ENCODE measurements around the gene CCDC69.
"Not testable (repeated sequence)": the region's sequence is repeated elsewhere in the genome, so short reads cannot be mapped to it uniquely, and the experiment has no call there.

CCDC69 gene

GRCh38 chr5:151192626-151193025 lies 31.3 kb downstream of the CCDC69 start:
- no peak for DNase-seq (ENCODE audit: low read depth in 2 of 2)

DNA sequence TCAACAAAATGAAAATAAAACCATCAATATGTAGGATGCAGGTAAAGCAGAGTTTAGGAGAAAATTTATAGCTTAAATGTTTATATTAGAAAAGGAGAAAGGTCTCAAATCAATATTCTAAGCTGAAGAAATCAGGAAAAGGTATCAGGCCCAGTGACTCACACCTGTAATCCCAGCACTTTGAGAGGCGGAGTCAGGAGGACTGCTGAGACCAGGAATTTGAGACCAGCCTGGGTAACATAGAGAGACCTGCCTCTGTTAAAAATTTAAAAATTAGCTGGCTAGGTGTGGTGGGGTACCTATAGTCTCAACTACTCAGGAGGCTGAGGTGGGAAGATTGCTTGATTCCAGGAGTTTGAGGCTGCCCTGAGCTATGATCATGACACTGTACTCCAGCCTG lies 32.2 kb downstream of the CCDC69 start:
- DNase-seq (ENCODE audit: low read depth in 2 of 2): no peak

GRCh38 chr5:151189151-151189550 lies 34.7 kb downstream of the CCDC69 start:
- no peak for DNase-seq (ENCODE audit: low read depth in 2 of 2)

DNA sequence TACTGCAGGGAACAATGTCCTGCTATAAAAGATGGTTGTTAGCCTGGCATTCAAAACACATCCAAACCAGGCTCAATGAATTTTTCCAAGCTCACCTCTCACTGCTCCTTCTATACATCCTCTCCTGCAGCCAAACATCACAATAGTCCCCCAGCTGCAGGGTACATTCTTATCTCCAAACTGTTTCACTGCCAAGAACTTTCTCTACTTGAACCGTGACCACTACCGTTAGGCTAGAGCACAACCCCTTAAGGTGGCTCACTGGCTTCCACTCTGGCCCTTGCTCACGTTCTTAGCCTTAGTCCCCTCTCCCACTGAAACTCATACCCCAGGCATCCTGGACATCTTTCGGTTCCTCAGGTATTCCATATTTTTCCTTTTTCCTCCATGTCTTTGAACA lies 37.4 kb downstream of the CCDC69 start:
- DNase-seq (ENCODE audit: low read depth in 2 of 2): no peak

DNA sequence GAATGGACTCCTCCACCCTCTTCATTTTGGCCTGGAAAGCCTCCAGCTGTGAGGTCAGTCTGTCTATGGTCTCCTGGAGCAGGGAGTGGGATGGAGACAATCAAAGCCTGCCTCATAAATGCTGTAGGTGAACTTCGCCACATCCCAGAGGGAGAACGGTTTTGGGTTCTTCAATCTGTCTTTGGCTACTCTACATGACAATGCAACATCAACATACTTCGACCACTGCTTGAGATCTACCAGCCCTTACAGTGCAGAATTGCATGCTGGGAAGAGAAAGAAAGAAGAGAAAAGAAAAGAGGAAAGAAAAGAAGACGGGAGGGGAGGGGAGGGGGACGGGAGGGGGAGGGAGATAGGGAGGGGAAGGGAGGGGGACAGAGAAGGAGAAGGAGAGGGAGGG lies 37.8 kb downstream of the CCDC69 start:
- no peak for DNase-seq (ENCODE audit: low read depth in 2 of 2)

DNA sequence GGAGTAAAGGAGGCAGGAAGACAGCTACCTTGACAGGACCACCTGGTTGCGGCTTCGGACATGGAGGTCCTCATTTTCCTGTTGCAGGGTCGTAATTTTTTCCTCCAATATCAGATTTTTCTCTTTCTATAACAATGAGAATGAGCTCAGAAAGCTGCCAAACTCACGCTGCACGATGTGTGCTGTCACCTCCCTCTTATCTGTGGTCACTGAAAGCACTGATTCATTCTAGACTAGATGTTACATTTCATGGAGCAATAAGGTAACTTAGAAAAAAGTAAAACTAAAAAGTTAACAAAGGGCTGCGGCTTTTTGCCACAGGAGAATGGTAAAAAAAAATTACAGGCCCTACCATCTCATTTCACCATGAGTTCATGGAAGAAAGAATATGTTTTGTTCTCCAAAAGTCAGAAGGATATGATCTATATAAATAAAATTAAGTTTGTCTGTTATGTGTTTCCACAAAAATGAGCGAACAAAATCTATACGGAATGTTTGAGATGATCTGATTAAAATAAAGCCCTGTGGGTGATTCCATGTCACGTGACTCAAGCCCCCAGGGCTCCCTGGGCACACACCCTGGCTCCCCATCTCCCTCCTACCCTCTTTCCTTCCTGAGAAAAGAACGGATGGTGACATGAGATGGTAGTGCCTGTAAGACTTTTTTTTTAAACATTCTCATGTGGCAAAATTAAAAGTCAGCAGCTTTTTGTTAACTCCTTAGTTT lies 39.4 kb downstream of the CCDC69 start:
- DNase-seq (ENCODE audit: low read depth in 2 of 2): no peak

DNA sequence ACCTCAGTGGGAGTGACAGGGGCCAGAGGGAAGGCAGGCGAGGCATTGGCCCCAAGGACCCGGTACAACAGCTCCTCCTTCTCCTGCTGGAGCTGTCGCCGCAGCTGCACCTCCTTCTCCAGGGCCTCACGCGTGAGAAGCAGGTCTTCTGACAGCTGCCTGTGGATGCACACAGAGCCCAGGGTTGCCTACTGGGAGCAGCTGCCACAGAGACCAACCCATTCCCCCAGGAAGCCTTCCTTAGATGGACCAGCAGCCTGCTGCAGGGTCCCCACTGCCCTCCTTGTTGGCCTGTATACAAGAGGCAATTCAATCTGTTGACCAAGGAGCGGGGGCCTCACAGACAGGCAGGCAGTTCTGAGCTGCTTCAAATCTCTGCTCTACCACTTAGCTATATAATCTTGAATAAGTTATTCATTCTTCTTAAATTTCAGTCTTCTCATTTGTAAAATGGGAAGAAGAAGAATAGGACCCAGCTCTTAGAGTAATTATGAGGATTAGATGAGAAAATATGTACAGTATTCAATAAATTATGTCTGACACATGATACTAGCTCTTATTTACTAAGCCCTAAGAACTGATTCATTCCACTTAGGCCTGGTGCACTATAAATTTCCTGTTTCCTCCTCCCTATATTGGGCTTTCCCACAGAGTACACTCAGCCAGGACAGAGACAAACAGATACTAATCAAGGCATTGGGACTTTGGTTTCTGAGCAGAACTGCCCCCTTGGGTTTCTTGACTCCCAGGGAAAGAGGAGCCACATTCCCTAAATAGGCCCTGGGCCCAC lies 40.2 kb downstream of the CCDC69 start:
- no peak for DNase-seq (ENCODE audit: low read depth in 2 of 2)

DNA sequence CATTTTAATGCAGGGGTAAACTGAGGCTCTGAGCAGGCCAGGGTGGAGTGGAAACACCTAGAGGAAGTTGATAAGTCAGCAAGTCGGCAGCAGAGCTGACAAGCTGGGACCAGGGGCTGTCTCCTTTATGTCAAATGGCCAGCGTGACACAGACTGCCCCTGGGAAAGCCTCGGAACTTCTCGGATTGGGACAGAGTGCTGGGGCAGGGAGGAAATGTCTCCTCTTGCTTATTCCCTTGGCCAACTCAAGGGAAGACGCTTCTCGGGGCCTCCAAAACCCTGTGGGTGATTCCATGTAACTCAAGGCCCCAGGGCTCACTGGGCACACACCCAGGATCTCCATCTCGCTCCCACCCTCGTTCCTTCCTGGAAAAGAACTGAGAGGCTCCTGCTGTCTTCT lies 40.9 kb downstream of the CCDC69 start:
- no peak for DNase-seq (ENCODE audit: low read depth in 2 of 2)

DNA sequence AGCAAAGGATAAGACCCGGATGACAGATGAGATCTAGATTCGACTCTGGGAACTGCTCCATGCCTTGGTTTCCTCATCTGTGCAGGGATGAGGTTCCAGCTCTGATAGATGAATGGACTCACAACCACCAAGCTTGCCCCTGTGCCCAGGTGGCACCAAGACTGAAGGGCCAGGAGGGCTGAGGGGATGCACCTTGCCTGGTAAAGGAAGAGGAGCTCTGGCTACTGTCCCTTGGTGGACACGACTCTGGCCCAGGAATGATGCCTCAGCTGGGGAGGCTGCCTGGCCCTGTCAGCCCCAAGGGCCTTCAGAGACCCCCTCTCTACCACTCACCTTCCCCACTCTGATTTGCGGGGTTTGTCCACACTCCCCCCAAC lies 41.4 kb downstream of the CCDC69 start:
- DNase-seq (ENCODE audit: low read depth in 2 of 2): no peak

DNA sequence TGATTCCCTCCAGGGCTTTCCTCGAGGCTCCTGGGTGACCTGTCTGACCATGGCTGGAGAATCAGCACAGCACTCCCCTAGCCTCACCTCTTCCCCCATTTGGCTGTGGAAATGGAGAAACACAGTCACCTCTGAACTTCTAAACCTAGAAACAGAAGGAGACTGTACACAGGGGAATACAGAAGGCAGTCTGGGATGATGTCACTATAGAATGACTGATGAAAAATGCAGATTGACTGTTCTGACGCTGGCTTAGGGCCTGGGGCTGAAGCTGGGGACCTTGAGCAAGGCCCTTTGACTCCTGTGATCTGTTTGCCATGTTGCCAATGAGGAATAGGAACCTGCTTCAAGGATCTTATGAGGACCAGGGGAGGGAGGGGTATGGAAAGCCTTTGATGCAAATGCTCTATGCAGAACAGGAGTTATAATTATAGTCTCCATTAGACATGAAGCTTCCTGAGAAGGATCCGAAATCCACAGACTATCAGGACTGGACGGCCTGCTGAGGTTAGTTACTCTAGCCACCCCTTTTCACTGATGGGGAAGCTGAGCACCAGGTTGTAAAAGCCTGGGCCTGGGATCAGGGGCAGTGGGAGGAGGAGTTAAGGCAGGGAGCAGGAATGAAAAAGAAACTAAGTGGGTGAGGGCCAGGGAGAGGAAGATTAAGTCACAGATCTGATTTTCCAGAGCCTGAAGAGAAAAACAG lies 41.9 kb downstream of the CCDC69 start:
- DNase-seq (ENCODE audit: low read depth in 2 of 2): no peak

DNA sequence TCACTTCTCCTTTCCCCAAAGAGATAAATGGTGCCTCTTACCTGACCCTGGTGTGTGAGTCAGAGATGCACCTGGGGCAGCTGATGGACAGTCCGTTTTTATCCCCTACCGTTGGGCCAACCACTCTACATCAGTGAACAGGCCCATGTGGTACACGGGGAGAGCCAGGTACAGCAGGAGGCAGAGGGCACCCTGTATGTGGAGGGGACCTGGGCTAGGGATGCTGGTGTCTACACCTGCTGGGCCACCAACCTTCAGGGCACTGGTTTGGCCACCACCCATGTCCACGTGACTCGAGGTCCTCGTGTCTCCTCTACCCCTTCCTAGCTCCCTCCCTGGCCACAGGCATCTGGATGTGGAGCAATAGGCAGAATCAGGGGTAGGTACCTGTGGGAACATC lies 43.6 kb downstream of the CCDC69 start:
- DNase-seq (ENCODE audit: low read depth in 2 of 2): no peak

DNA sequence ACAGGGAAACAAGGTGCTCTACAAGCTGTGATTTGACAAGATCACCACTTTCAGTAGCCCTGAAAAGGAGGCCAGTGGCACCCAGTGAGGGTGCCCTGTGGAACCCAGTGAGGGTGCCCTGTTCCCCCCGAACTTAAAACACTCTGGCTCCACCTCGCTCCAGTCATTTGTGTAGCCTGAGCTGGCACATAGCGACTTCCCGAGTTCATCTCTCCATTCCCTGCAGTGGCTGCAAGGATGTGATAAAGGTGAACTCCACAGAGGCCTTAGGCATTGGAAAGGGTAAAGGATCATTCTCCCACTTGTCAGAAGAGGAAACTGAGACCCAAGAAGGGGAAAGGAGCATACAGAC lies 44.4 kb downstream of the CCDC69 start:
- DNase-seq (ENCODE audit: low read depth in 2 of 2): no peak

DNA sequence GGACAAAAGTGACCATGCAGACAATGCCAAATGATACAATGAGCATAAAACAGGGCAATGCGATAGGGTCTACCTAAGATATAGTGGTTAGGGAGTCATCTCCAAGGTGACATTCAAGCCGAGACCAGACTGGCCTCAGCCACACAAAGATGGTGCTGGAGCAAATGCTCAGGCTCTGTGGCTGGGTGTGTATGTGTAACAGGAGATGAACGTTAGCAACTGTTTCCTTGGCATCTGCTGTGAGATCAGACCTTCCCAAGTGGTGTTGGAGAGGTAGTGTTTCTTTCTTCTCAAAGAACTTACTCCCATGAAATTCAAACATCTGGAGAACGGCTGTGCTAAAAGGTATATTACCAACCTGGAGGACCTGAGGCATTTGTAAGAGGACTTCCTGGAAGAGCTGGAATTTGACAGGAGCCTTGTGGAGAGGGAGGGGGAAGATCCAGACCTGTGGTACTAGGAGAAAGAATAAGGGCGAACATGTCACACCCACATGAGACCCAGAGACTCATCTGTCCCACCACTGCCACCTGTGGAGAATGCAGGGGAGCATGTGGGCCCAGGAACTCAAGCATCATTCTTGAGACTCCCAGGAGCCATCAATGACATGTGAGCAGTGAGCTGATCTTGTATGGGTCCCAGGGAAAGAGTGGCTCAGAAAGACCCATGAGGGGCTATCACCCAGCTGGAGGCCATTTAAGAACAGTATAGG lies 45.0 kb downstream of the CCDC69 start:
- DNase-seq (ENCODE audit: low read depth in 2 of 2): no peak

DNA sequence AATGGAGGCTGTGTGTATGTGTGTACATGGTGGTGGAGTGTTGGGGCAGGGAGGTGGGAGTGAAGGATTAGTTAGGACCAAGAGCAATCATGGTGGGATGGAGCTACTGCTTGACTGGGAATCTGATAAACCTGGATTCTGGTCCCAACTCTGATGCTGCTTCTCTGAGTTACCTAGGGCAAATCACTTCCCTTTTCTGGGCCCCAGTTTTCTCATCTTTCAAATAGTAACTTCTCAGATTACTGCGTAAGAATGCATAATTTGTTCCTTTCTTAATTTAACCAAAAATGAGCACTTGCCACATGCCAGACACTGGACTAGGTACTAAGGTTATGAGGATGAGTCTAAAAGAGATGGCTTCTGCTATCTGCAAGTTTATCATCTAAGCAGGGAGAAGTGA lies 45.5 kb downstream of the CCDC69 start:
- no peak for DNase-seq (ENCODE audit: low read depth in 2 of 2)

DNA sequence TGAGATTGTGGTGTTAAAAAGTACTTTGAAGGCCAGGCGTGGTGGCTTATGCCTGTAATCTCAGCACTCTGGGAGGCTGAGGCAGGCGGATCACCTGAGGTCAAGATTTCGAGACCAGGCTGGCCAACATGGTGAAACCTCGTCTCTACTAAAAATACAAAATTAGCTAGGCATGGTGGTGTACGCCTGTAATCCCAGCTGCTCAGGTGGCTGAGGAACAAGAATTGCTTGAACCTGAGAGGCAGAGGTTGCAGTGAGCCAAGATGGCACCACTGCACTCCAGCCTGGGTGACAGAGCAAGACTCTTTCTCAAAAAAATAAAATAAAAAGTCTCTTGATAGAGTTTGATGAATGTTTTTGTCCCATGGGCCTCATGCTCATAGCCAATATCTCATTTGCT lies 47.6 kb downstream of the CCDC69 start:
- not testable (repeated sequence) for DNase-seq (ENCODE audit: low read depth in 2 of 2)

GRCh38 chr5:151174612-151175101 lies 49.2 kb downstream of the CCDC69 start:
- DNase-seq (ENCODE audit: low read depth in 2 of 2): no peak

- no peak for DNase-seq (ENCODE audit: low read depth in 2 of 2)
Measured at GRCh38 chr5:151173711-151174611, 49.9 kb downstream of the CCDC69 start.

DNA sequence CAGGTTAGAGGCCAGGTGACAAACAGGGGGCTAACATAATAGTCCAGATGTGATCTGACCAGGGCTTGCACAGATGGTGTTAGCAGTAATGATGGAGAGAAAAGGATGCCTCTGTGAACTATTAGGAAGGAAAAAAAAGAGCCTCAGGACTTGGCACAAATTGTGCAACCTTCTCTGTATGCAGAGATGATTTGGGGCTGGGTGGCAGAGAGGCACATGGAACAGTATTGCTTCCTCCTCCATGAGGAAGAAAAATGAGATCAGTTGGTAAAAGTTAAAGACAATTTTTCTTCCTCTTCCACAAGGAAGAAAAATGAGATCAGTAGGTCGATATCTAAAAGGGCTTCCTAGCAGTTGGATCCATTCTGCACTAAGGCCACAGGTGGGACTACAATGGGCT lies 52.4 kb downstream of the CCDC69 start:
- no peak for DNase-seq (ENCODE audit: low read depth in 2 of 2)

DNA sequence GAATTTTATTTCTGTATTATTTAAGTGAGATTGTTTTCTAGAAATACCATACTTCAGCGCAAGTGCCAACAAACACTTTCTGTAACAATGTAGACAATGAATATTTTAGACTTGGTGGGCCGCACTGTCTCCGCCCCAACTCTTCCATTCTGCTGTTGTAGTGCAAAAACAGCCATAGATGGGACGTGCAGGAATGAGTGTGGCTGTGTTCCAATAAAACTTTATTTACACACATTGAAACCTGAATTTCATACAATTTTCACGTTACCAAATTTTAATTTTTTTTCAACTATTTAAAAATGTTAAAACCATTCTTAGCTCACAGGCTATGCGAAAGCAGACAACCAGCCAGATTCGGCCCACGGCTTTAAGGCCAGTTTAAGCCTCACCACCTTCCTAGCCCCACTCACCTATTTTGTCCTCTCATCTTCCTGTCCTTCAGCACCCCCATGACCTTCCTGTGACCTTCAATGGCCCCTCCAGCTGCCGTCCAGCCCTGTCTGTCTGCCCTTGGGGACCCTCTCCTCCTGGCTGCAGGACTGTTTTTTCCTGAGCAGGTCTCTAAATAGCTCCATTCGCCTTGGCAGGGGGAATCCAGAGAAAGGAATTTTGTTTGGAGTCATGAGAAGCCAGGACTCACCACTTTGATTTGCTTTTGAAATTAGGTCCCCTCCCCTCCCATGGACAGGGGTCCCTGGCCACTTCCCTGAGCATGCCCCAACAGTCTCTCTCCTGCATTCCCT lies 55.1 kb downstream of the CCDC69 start:
- DNase-seq (ENCODE audit: low read depth in 2 of 2): no peak

DNA sequence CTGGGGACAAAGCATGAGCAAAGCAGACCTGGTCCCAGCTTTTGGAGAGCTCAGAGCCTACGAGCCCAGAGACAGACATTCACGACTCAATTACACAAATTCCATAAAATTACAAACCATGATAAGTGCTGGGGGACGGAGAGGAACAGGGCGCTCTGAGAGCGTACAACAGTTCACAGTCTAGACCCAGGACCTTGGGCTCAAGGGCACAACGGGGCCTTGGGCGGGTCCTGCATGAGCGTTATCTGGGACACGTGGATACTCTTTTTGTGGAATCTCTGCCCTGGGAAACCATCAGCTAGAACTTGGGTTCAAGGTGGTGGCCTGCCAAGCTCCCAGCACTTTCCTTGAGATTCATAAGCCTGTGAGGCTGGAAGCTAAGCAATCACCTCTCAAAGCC lies 56.9 kb downstream of the CCDC69 start:
- no peak for DNase-seq (ENCODE audit: low read depth in 2 of 2)

All from activated CD4-positive, alpha-beta T cell treated with anti-CD3 and anti-CD28 coated beads for 24 hours (primary cell).